Neural progenitor cell (in vitro differentiated cells): Measurements from ENCODE around the gene PACRG.

Experiments
- EZH2 ChIP-seq: fragments of 200-600 bp; sonication (generic); IDR thresholded peaks from 2 replicates; pipeline ENCODE4 v1.6.1; 2017; ENCODE audit warnings: antibody characterized with exemption, mild to moderate bottlenecking, moderate library complexity
- EZH2phosphoT487 ChIP-seq: fragments of 200-600 bp; sonication (generic); IDR thresholded peaks from 2 replicates; pipeline ENCODE4 v1.6.1; 2017; ENCODE audit warnings: antibody characterized with exemption
- TF ChIP-seq, protein P1 (sequence below): fragments of 200-600 bp; sonication (generic); IDR thresholded peaks from 2 replicates; pipeline ENCODE4 v1.5.1; 2017; ENCODE audit warnings: antibody characterized with exemption, mild to moderate bottlenecking

DNA sequence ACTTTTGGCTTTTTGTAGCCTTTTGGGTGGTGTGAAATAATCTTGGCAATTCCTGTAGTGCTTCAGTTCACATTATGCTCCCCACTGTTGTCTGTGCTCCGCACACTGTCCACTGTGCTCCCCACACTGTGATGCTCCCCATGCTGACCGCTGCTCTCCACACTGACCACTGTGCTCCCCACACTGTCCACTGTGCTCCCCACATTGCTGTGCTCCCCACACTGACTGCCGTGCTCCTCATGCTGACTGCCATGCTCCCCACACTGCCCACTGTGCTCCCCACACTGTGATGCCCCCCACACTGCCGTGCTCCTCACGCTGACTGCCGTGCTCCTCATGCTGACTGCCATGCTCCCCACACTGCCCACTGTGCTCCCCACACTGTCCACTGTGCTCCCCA lies 118.9 kb downstream of the PACRG start:
- no peak for TF ChIP-seq EZH2
- TF ChIP-seq EZH2phosphoT487: no peak
- TF ChIP-seq, protein P1, sequence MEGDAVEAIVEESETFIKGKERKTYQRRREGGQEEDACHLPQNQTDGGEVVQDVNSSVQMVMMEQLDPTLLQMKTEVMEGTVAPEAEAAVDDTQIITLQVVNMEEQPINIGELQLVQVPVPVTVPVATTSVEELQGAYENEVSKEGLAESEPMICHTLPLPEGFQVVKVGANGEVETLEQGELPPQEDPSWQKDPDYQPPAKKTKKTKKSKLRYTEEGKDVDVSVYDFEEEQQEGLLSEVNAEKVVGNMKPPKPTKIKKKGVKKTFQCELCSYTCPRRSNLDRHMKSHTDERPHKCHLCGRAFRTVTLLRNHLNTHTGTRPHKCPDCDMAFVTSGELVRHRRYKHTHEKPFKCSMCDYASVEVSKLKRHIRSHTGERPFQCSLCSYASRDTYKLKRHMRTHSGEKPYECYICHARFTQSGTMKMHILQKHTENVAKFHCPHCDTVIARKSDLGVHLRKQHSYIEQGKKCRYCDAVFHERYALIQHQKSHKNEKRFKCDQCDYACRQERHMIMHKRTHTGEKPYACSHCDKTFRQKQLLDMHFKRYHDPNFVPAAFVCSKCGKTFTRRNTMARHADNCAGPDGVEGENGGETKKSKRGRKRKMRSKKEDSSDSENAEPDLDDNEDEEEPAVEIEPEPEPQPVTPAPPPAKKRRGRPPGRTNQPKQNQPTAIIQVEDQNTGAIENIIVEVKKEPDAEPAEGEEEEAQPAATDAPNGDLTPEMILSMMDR: no peak
